Neuronal stem cell (in vitro differentiated cells): ENCODE measurements around the gene RNU1-3.
A peak's percentile ranks its signal among the peaks of the same experiment; 100 is the strongest.
"Not testable (repeated sequence)": the region's sequence is repeated elsewhere in the genome, so short reads cannot be mapped to it uniquely, and the experiment has no call there.

ENCODE experiments used
- DNase-seq: peaks from one replicate; pipeline ENCODE4 v3.0.0-alpha.2; 2013; ENCODE audit warnings: low spot score
- H2AFZ ChIP-seq: one replicate; pipeline ENCODE4 v1.6.1; 2013; ENCODE audit warnings: mild to moderate bottlenecking, low read length, inconsistent platforms
- H2AK5ac ChIP-seq: 2 replicates; pipeline ENCODE4 v1.6.1; 2013; ENCODE audit warnings: low read depth, mild to moderate bottlenecking, inconsistent platforms, low read length, moderate library complexity, mixed read lengths
- H2BK120ac ChIP-seq: 2 replicates; pipeline ENCODE4 v1.6.1; 2013; ENCODE audit warnings: low read depth, mild to moderate bottlenecking, inconsistent platforms, low read length, moderate library complexity, mixed read lengths
- H2BK12ac ChIP-seq: one replicate; pipeline ENCODE4 v1.6.1; 2013; ENCODE audit warnings: low read length, inconsistent platforms
- H2BK15ac ChIP-seq: 2 replicates; pipeline ENCODE4 v1.6.1; 2013; ENCODE audit warnings: mild to moderate bottlenecking, low read length, inconsistent platforms, mixed read lengths
- H2BK5ac ChIP-seq: one replicate; pipeline ENCODE4 v1.6.1; 2013; ENCODE audit warnings: inconsistent platforms, mild to moderate bottlenecking, low read length, moderate library complexity
- H3K14ac ChIP-seq: one replicate; pipeline ENCODE4 v1.6.1; 2013; ENCODE audit warnings: low read length, inconsistent platforms
- H3K18ac ChIP-seq: 2 replicates; pipeline ENCODE4 v1.6.1; 2013; ENCODE audit warnings: low read length, inconsistent platforms
- H3K23ac ChIP-seq: 2 replicates; pipeline ENCODE4 v1.6.1; 2013; ENCODE audit warnings: low read depth, mild to moderate bottlenecking, mixed read lengths, low read length, inconsistent platforms; ENCODE audit not compliant: poor library complexity
- H3K27ac ChIP-seq: replicated peaks from 3 replicates; pipeline ENCODE4 v1.5.1; 2013; ENCODE audit warnings: low read length, inconsistent platforms
- H3K27me3 ChIP-seq, 3 experiments: 2 replicates each; pipeline ENCODE4 v1.6.1; 2013; ENCODE audit warnings: low read length in 3 of 3, mild to moderate bottlenecking in 2 of 3, inconsistent platforms in 1 of 3, low read depth in 1 of 3, mixed read lengths in 1 of 3, moderate library complexity in 1 of 3; ENCODE audit not compliant: control insufficient read depth in 3 of 3, insufficient read depth in 3 of 3
- H3K36me3 ChIP-seq, 2 donors: replicated peaks in 1 of 2; 2 replicates each; pipeline ENCODE4 v1.6.1; 2013; ENCODE audit warnings: low read length in 2 of 2; ENCODE audit not compliant: control insufficient read depth in 2 of 2, insufficient read depth in 2 of 2
- H3K4ac ChIP-seq: 2 replicates; pipeline ENCODE4 v1.6.1; 2013; ENCODE audit warnings: inconsistent platforms, mild to moderate bottlenecking, low read length, moderate library complexity
- H3K4me1 ChIP-seq, 2 donors: 1 replicate in 1 of 2; 2 replicates in 1 of 2; pipeline ENCODE4 v1.6.1; 2013; ENCODE audit warnings: low read length in 2 of 2, low read depth in 1 of 2; ENCODE audit not compliant: control insufficient read depth in 2 of 2, insufficient read depth in 1 of 2
- H3K4me2 ChIP-seq: one replicate; pipeline ENCODE4 v1.6.1; 2013; ENCODE audit warnings: mild to moderate bottlenecking, low read length, inconsistent platforms; ENCODE audit not compliant: insufficient read depth, poor library complexity, severe bottlenecking
- H3K4me3 ChIP-seq, 2 donors: 2 replicates each; pipeline ENCODE4 v1.5.1; 2013; ENCODE audit warnings: low read length in 2 of 2, mild to moderate bottlenecking in 2 of 2, inconsistent platforms in 1 of 2, moderate library complexity in 1 of 2
- H3K79me1 ChIP-seq: one replicate; pipeline ENCODE4 v1.6.1; 2013; ENCODE audit warnings: low read depth, mild to moderate bottlenecking, inconsistent platforms, low read length, moderate library complexity
- H3K9ac ChIP-seq: one replicate; pipeline ENCODE4 v1.6.1; 2013; ENCODE audit warnings: mild to moderate bottlenecking, low read depth, low read length, inconsistent platforms; ENCODE audit not compliant: poor library complexity
- H3K9me3 ChIP-seq, 2 donors: replicated peaks in 1 of 2; 2 replicates each; pipeline versions ENCODE3 to v1.6.1; 2013; ENCODE audit warnings: low read length in 2 of 2, mild to moderate bottlenecking in 2 of 2, inconsistent platforms in 1 of 2, low read depth in 1 of 2, mixed read lengths in 1 of 2, moderate library complexity in 1 of 2; ENCODE audit not compliant: control insufficient read depth in 2 of 2, insufficient read depth in 1 of 2
- H4K8ac ChIP-seq: one replicate; pipeline ENCODE4 v1.6.1; 2013; ENCODE audit warnings: low read depth, mild to moderate bottlenecking, inconsistent platforms, low read length, moderate library complexity
- H4K91ac ChIP-seq: one replicate; pipeline ENCODE4 v1.6.1; 2013; ENCODE audit warnings: low read length, low read depth, mild to moderate bottlenecking, inconsistent platforms; ENCODE audit not compliant: poor library complexity
- WGBS, 2 donors: extraction: QIAGEN DNeasy Blood & Tissue Kit; methylation state at CpG; one replicate each; pipeline ENCODE4 v1.1.7; 2013; ENCODE audit warnings: missing lambda C conversion rate in 2 of 2, mixed read lengths in 1 of 2; ENCODE audit not compliant: insufficient read length in 2 of 2, insufficient replicate concordance in 1 of 2; ENCODE audit errors: extremely low coverage in 2 of 2; 5-methylcytosine and 5-hydroxymethylcytosine counted together

RNU1-3 gene

GRCh38 chr1:16645271-16646060, 21.3 kb downstream of the RNU1-3 start:
- not testable (repeated sequence) for H3K4me3 ChIP-seq, H3K27ac ChIP-seq

GRCh38 chr1:16644482-16645270, 22.1 kb downstream of the RNU1-3 start:
- peak overlapping the region; percentile 58 for H4K91ac ChIP-seq
- peak overlapping the region; percentile 57 to 77 for H3K4me3 ChIP-seq
- peak overlapping the region; percentile 99 for H3K9ac ChIP-seq
- H4K8ac ChIP-seq: peak overlapping the region; percentile 98
- no CpG with 5 or more reads among the region's 61 CpGs for WGBS, 2 donors
- peaks cover 10 to 15% of the 10 kb centered on the region in 2 donors for H3K4me1 ChIP-seq
- H3K27ac ChIP-seq: peak overlapping the region; percentile 3
- not testable (repeated sequence) for H3K27me3 ChIP-seq, H3K9me3 ChIP-seq
- peak overlapping the region; percentile 93 for H2BK15ac ChIP-seq
- peak overlapping the region; percentile 77 for H3K23ac ChIP-seq
- peak overlapping the region; percentile 99 for H3K18ac ChIP-seq
- peak overlapping the region; percentile 88 for H2AFZ ChIP-seq
- peaks cover 15% of the 10 kb centered on the region for H3K79me1 ChIP-seq
- H3K4me2 ChIP-seq: peak overlapping the region; percentile 99
- peak overlapping the region; percentile 50 for H2BK120ac ChIP-seq
- H3K4ac ChIP-seq: peak overlapping the region; percentile 61
- H2BK12ac ChIP-seq: peak overlapping the region; percentile 86
- H2AK5ac ChIP-seq: peak overlapping the region; percentile 78
- DNase-seq: peak; percentile 99
- H3K14ac ChIP-seq: peak overlapping the region; percentile 98
- H2BK5ac ChIP-seq: peak overlapping the region; percentile 85
- peaks cover 0 to 12% of the 10 kb centered on the region in 2 donors for H3K36me3 ChIP-seq

More at GRCh38 chr1:16645271-16646060, 21.3 kb downstream of the RNU1-3 start:
- Histone ChIP-seq H2AFZ (peak overlapping the region; percentile 88), H2AK5ac (peak overlapping the region; percentile 50), H2BK15ac (peak overlapping the region; percentile 2), H3K79me1 (peaks cover 15% of the 10 kb centered on the region), H3K23ac (peak overlapping the region; percentile 2), H2BK5ac (peak overlapping the region; percentile 85), H3K4me1 (peaks cover 10 to 15% of the 10 kb centered on the region in 2 donors)
- not testable (repeated sequence) for H2BK12ac ChIP-seq, H4K91ac ChIP-seq, DNase-seq, H3K27me3 ChIP-seq, H3K9ac ChIP-seq, H2BK120ac ChIP-seq, H3K9me3 ChIP-seq, H3K36me3 ChIP-seq, H3K4ac ChIP-seq, H3K4me2 ChIP-seq, H4K8ac ChIP-seq, H3K18ac ChIP-seq, H3K14ac ChIP-seq
- no CpG with 5 or more reads among the region's 7 CpGs for WGBS, 2 donors

- Histone ChIP-seq H2BK120ac (peak overlapping the region; percentile 50), H2BK12ac (peak overlapping the region; percentile 67), H3K27ac (no peak overlapping the region), H3K79me1 (peaks cover 19% of the 10 kb centered on the region), H2BK15ac (peak overlapping the region; percentile 93), H3K4me3 (peak overlapping the region; percentile 57 to 77), H3K4me2 (peak overlapping the region; percentile 99), H3K9me3 (no peaks in the 10 kb centered on the region), H3K36me3 (peaks cover 0 to 17% of the 10 kb centered on the region in 2 donors), H4K8ac (no peak overlapping the region), H3K23ac (peak overlapping the region; percentile 77), H2BK5ac (peak overlapping the region; percentile 85), H3K4ac (peak overlapping the region; percentile 28), H3K18ac (peak overlapping the region; percentile 99), H2AK5ac (peak overlapping the region; percentile 78), H3K14ac (peak overlapping the region; percentile 98), H3K27me3 (peaks cover 0 to 7% (median 0%) of the 10 kb centered on the region in 3 experiments), H3K9ac (peak overlapping the region; percentile 99), H2AFZ (peak overlapping the region; percentile 88), H3K4me1 (peaks cover 10 to 15% of the 10 kb centered on the region in 2 donors), H4K91ac (no peak overlapping the region)
- DNase-seq: no peak
- WGBS, 2 donors: no CpG with 5 or more reads among the region's 16 CpGs
These were observed 22.6 kb downstream of the RNU1-3 start for GRCh38 chr1:16644193-16644481.
